Activated naive CD8-positive, alpha-beta T cell treated with anti-CD3 and anti-CD28 coated beads, Interleukin-2, amount 10 ng/mL, durations not matched to agents 7 days and 5 days (primary cell): ENCODE results near the gene SMURF1. TPM values are rescaled to one million over a fixed set of nuclear protein-coding genes. Genes with fewer than 3 reads are reported as not detected.

Experiments
- ATAC-seq: fragments of 150-1000 bp; cut with Tn5 transposase; one replicate; pipeline ENCODE4 v1.10.0; 2021; ENCODE audit warnings: low read depth, moderate library complexity
- POLR2A ChIA-PET: fragments of 350-600 bp; sonication (Branson Sonifier 250); formaldehyde crosslinking; loops from one replicate; lab custom pipeline; 2021; ENCODE audit warnings: antibody characterized with exemption; lab: Charles Lee
- DNase-seq: peaks from one replicate; pipeline ENCODE4 v3.0.0; 2021
- H3K27ac Mint-ChIP-seq: one replicate; pipeline ENCODE4 v1.8.0; 2022; ENCODE audit warnings: mild to moderate bottlenecking, mixed read lengths
- H3K27me3 Mint-ChIP-seq: one replicate; pipeline ENCODE4 v1.8.0; 2022; ENCODE audit warnings: mild to moderate bottlenecking, moderate library complexity, mixed read lengths
- H3K36me3 Mint-ChIP-seq: one replicate; pipeline ENCODE4 v1.8.0; 2021; ENCODE audit warnings: mild to moderate bottlenecking, mixed read lengths
- H3K4me1 Mint-ChIP-seq: one replicate; pipeline ENCODE4 v1.8.0; 2021; ENCODE audit warnings: mixed read lengths
- H3K4me3 Mint-ChIP-seq: one replicate; pipeline ENCODE4 v1.8.0; 2022; ENCODE audit warnings: mild to moderate bottlenecking, moderate library complexity, mixed read lengths
- H3K9me3 Mint-ChIP-seq: one replicate; pipeline ENCODE4 v1.8.0; 2021; ENCODE audit warnings: mixed read lengths
- total RNA-seq, 2 experiments: library from RNA; stranded (reverse); gene quantifications; one replicate each; pipeline ENCODE4 v1.2.3, GENCODE V29; 2021

SMURF1 gene
- total RNA-seq, 2 experiments from 2014 or later = 15.1 to 16.2 TPM

DNA sequence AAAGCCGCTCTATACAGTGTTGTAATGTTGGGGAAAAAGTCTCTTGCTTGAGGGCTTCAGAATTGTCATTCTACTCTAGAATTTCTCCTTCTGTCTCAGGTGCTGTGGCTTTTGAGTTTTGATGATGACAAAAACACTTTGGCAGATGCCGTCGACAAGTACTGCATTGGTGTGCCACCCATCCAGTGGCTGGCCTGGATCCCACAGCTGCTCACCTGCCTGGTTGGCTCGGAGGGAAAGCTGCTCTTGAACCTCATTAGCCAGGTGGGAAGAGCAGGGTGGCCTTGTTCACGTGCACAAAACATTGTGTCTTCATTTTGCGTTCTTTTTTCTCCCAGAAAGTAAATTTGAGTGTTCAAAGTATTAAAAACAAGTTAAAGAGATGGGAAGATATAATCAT lies 153.6 kb downstream of the SMURF1 start:
- peak overlapping the region; percentile 52 for H3K27ac Mint-ChIP-seq
- peaks cover 54% of the 10 kb centered on the region for H3K36me3 Mint-ChIP-seq
- DNase-seq (no peak), ATAC-seq (no peak)
- no peak overlapping the region for H3K4me3 Mint-ChIP-seq
- peaks cover 6% of the 10 kb centered on the region for H3K9me3 Mint-ChIP-seq
- POLR2A ChIA-PET = no interaction called here
- no peaks in the 10 kb centered on the region for H3K27me3 Mint-ChIP-seq
- peaks cover 30% of the 10 kb centered on the region for H3K4me1 Mint-ChIP-seq

DNA sequence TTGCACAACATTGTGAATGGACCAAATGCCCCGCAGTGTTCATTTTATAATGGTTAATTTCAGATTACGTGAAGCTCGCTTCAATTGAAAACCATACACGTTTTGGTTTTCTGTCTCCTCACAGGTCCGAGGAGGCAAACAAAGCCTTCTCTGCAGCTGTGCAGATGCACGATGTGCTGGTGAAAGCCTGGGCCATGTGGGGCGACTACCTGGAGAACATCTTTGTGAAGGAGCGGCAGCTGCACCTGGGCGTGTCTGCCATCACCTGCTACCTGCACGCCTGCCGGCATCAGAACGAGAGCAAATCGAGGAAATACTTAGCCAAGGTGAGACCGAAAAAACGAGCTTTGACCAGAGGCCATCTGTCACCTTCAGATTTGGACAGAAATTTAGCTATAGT lies 155.3 kb downstream of the SMURF1 start:
- DNase-seq (no peak), ATAC-seq (no peak)
- Mint-ChIP-seq H3K27ac (peak overlapping the region; percentile 78), H3K4me1 (peaks cover 30% of the 10 kb centered on the region), H3K27me3 (no peaks in the 10 kb centered on the region), H3K9me3 (peaks cover 6% of the 10 kb centered on the region), H3K36me3 (peaks cover 60% of the 10 kb centered on the region), H3K4me3 (peak overlapping the region; percentile 33)
- POLR2A ChIA-PET = interaction anchor here (0.9 to 1.3 kb wide), 4 partner anchors 10 to 337 kb away, joined by 3 to 11 read pairs (median 4); partner anchors contain the start of gene ARPC1A

DNA sequence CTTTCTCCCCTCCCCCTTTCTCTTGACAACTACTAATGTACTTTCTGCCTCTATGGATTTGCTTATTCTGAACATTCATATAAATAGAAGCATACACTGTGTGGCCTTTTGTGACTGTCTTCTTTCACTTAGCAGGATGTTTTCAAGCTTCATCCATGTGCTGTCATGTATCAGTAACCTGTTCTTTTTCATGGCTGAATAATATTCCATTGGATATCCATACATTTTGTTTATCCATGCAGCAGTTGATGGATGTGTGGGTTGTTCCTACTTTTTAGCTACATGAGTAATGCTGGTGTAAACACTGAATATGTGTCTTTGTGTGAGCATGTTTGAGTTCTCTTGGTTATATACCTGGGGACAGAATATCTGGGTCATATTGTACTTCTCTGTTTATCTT lies 158.0 kb downstream of the SMURF1 start:
- peaks cover 6% of the 10 kb centered on the region for H3K9me3 Mint-ChIP-seq
- POLR2A ChIA-PET = no interaction called here
- no peak overlapping the region for H3K4me3 Mint-ChIP-seq
- H3K36me3 Mint-ChIP-seq = peaks cover 59% of the 10 kb centered on the region
- DNase-seq (no peak), ATAC-seq (no peak)
- no peak overlapping the region for H3K27ac Mint-ChIP-seq
- no peaks in the 10 kb centered on the region for H3K27me3 Mint-ChIP-seq
- H3K4me1 Mint-ChIP-seq = peaks cover 28% of the 10 kb centered on the region

DNA sequence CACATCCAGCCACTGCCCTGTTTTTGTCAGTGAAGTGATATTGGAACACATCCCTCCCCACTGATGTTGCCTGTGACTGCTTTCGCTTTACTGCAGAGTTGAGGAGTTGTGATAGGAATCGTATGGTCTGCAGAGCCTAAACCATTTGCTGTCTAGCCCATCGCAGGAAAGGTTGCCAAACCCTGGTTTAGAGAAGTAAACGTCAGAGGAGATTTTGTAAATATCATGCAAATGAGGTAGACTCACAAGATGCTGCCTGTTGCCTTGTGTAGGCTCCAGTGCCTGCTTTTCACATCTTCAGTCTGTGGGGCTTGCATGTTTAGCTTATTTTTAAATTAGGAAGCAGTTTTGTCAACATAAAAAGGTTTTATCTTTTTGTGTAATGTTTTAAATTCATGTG lies 158.5 kb downstream of the SMURF1 start:
- H3K36me3 Mint-ChIP-seq = peaks cover 57% of the 10 kb centered on the region
- ATAC-seq (no peak), DNase-seq (no peak)
- H3K27me3 Mint-ChIP-seq = no peaks in the 10 kb centered on the region
- H3K4me1 Mint-ChIP-seq = peaks cover 27% of the 10 kb centered on the region
- H3K9me3 Mint-ChIP-seq = peaks cover 6% of the 10 kb centered on the region
- no peak overlapping the region for H3K4me3 Mint-ChIP-seq
- POLR2A ChIA-PET = no interaction called here
- no peak overlapping the region for H3K27ac Mint-ChIP-seq

DNA sequence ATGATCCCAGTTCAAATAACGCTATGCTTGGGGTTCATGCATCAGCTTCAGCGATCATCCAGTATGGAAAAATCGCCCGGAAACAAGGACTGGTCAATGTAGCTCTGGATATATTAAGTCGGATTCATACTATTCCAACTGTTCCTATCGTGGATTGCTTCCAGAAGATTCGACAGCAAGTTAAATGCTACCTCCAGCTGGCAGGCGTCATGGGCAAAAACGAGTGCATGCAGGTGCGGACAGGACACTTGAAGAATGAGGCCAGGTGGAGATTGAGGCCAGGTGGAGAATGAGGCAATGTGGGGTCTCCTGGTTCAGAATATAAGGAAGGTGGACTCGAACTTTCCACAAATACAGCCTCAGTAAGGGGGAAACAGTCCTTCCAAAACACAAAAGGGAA lies 159.8 kb downstream of the SMURF1 start:
- no peak overlapping the region for H3K27ac Mint-ChIP-seq
- H3K36me3 Mint-ChIP-seq = peaks cover 55% of the 10 kb centered on the region
- peaks cover 6% of the 10 kb centered on the region for H3K9me3 Mint-ChIP-seq
- DNase-seq = no peak
- POLR2A ChIA-PET = no interaction called here
- no peak overlapping the region for H3K4me3 Mint-ChIP-seq
- ATAC-seq = no peak
- H3K4me1 Mint-ChIP-seq = peaks cover 19% of the 10 kb centered on the region
- no peaks in the 10 kb centered on the region for H3K27me3 Mint-ChIP-seq

DNA sequence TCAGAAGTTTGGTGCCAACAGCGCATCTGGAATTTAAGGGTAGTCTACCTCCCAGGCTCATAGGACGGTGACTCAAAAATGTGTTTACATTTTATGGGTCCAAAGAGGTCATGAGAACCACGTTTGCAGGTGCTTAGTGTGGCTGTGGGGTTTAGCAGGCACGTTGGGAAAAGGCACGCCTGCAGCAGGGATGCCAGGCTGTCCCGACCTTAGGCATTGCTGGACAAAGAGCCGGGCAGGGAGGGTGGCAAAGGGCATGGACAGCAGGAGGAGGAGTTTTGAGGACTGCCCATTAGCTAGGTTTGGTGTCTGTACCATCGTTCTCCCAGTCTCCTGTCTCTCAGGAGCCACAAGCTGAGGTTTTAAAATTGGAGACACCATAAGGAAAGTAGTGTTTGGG lies 161.2 kb downstream of the SMURF1 start:
- ATAC-seq = no peak
- POLR2A ChIA-PET = no interaction called here
- no peak overlapping the region for H3K27ac Mint-ChIP-seq
- H3K9me3 Mint-ChIP-seq = peaks cover 6% of the 10 kb centered on the region
- no peak overlapping the region for H3K4me3 Mint-ChIP-seq
- no peak for DNase-seq
- H3K36me3 Mint-ChIP-seq = peaks cover 47% of the 10 kb centered on the region
- peaks cover 6% of the 10 kb centered on the region for H3K4me1 Mint-ChIP-seq
- no peaks in the 10 kb centered on the region for H3K27me3 Mint-ChIP-seq

DNA sequence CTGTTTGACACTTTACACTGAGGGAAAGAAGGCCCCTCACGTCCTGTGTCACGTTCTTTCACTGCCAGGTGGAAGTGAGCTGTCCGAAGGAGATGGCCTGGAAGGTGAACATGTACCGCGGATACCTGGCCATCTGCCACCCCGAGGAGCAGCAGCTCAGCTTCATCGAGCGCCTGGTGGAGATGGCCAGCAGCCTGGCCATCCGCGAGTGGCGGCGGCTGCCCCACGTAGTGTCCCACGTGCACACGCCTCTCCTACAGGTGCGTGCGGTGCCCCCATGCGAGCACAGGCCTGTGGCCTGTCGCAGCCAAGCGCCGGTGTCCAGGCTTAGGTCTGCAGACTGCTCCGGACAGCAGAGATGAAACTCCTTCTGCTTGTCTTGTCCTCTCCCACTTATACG lies 162.2 kb downstream of the SMURF1 start:
- no peak for ATAC-seq
- Mint-ChIP-seq H3K27ac (no peak overlapping the region), H3K9me3 (peaks cover 6% of the 10 kb centered on the region), H3K4me1 (no peaks in the 10 kb centered on the region), H3K27me3 (no peaks in the 10 kb centered on the region), H3K36me3 (peaks cover 39% of the 10 kb centered on the region), H3K4me3 (no peak overlapping the region)
- no peak for DNase-seq
- POLR2A ChIA-PET = no interaction called here

DNA sequence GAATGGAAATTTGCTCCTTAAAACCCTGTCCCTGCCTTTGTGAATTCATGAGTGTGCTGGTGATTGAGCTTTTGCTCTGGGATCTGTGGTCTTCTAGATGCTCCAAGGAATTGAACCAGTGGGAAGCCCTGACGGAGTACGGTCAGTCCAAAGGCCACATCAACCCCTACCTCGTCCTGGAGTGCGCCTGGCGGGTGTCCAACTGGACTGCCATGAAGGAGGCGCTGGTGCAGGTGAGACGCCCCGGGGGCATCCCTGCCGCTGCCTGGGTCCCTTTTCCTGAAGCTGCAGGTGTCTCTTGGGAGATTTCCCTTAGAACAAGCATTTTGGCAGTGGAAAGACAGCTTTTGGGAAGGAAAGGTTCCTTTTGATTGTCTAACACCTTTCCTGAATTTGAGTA lies 165.2 kb downstream of the SMURF1 start:
- no peaks in the 10 kb centered on the region for H3K27me3 Mint-ChIP-seq
- no peak overlapping the region for H3K27ac Mint-ChIP-seq
- H3K4me1 Mint-ChIP-seq = no peaks in the 10 kb centered on the region
- DNase-seq (no peak), ATAC-seq (no peak)
- H3K4me3 Mint-ChIP-seq = no peak overlapping the region
- POLR2A ChIA-PET = no interaction called here
- H3K9me3 Mint-ChIP-seq = no peaks in the 10 kb centered on the region
- H3K36me3 Mint-ChIP-seq = peaks cover 25% of the 10 kb centered on the region

Other genes starting within 250 kb of the SMURF1 start
- not detected for gene KPNA7, start 64.0 kb upstream of the SMURF1 start, total RNA-seq
- not detected for gene MYH16, start 128.7 kb upstream of the SMURF1 start, total RNA-seq
- gene ARPC1A, start 181.8 kb upstream of the SMURF1 start, total RNA-seq = 10 to 100 TPM; 50.6 to 53.5 TPM
- gene ARPC1B, start 230.6 kb upstream of the SMURF1 start, total RNA-seq = 100 to 1,000 TPM; 318 to 319 TPM